Measurements from ENCODE around the gene EPB41L2.

- TF ChIP-seq EZH2 (IDR thresholded peaks at IDR 0.05; ENCODE audit: insufficient read depth, poor library complexity, severe bottlenecking) (no peak), EZH2phosphoT487 (IDR thresholded peaks at IDR 0.05; ENCODE audit: insufficient read depth, low read depth) (no peak)
Measured at GRCh38 chr6:130969791-130970491, 93.1 kb downstream of the EPB41L2 start.
